Measurements from ENCODE around the gene HPS4. TPM values are rescaled to one million over a fixed set of nuclear protein-coding genes. Genes with fewer than 3 reads are reported as not detected.

The HPS4 gene
- total RNA-seq, 2 experiments from 2014 or later, result 51.8 to 53.5 TPM

DNA sequence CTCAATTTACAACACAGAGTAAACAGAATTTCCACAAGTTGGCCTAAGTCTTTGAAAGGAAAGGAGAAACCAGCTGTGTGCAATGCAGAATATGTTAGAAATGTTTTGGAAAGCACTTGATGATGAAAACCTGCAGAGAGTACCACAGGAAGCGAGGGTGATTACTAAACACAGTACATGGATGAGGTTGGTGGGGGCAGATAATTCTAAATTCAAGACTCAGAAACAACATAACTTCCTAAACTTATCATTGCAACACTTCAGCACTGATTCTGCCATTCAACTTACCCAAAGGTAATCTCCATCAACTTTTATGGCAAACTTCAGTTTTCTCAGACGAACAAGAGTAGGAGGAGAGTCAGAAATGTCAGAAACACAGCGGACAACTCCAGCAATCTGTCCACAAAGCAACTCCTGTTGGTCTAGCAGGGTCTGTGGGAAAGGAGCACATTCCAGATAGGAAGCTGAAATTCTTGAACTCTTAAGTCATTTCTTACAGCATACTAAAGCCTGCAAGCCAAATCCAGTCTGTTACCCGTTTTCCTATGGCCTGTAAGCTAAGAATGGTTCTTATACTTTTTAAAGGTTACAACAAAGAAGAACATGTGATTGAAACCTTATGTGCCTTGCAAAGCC lies 6.8 kb downstream of the HPS4 start:
- intact Hi-C loops (cut with micrococcal nuclease), result no loop called here
- H3K36me3 Mint-ChIP-seq (ENCODE audit: low read depth), result peaks cover 66% of the 10 kb centered on the region
- no peaks in the 10 kb centered on the region for H3K9me3 Mint-ChIP-seq
- TF ChIP-seq, protein P1, sequence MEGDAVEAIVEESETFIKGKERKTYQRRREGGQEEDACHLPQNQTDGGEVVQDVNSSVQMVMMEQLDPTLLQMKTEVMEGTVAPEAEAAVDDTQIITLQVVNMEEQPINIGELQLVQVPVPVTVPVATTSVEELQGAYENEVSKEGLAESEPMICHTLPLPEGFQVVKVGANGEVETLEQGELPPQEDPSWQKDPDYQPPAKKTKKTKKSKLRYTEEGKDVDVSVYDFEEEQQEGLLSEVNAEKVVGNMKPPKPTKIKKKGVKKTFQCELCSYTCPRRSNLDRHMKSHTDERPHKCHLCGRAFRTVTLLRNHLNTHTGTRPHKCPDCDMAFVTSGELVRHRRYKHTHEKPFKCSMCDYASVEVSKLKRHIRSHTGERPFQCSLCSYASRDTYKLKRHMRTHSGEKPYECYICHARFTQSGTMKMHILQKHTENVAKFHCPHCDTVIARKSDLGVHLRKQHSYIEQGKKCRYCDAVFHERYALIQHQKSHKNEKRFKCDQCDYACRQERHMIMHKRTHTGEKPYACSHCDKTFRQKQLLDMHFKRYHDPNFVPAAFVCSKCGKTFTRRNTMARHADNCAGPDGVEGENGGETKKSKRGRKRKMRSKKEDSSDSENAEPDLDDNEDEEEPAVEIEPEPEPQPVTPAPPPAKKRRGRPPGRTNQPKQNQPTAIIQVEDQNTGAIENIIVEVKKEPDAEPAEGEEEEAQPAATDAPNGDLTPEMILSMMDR (IDR thresholded peaks at IDR 0.05), result no peak
- ChIA-PET POLR2A (no interaction called here), CTCF (interaction anchor here (7.7 kb wide), 1 partner anchor 15 kb away, joined by 48 read pairs; no protein-coding TSS in a partner anchor)
- H3K27me3 Mint-ChIP-seq, result no peaks in the 10 kb centered on the region
- ATAC-seq (no peak), DNase-seq (no peak)
- no peak overlapping the region for H3K27ac Mint-ChIP-seq
- H3K4me1 Mint-ChIP-seq (ENCODE audit: low read depth), result peaks cover 49% of the 10 kb centered on the region
- no peak overlapping the region for H3K4me3 Mint-ChIP-seq

DNA sequence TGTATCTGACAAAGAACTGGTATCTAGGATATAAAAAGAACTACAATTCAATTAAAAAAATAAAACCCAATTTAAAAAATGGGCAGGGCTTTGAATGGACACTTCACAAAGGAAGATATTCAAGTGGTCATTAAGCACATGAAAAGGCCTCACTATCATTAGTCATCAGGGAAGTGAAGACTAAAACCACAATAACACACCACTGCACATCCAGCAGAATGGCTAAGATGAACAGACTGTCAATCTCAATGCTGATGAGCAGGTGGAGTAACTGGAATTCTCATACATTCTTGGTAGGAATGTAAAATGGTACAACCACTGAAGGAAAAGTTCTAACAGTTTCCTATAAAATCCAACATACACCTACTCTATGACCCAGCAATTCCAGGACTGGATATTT lies 8.9 kb downstream of the HPS4 start:
- H3K9me3 Mint-ChIP-seq, result no peaks in the 10 kb centered on the region
- H3K36me3 Mint-ChIP-seq (ENCODE audit: low read depth), result peaks cover 52% of the 10 kb centered on the region
- ChIA-PET POLR2A (interaction anchor here (1.1 kb wide), 1 partner anchor 10 kb away, joined by 3 read pairs; no protein-coding TSS in a partner anchor), CTCF (interaction anchor here (1.2 kb wide), 1 partner anchor 14 kb away, joined by 4 read pairs; no protein-coding TSS in a partner anchor)
- H3K27ac Mint-ChIP-seq, result no peak overlapping the region
- H3K4me1 Mint-ChIP-seq (ENCODE audit: low read depth), result peaks cover 32% of the 10 kb centered on the region
- DNase-seq (no peak), ATAC-seq (no peak)
- TF ChIP-seq, protein P1 (IDR thresholded peaks at IDR 0.05), result no peak
- intact Hi-C loops (cut with micrococcal nuclease), result no loop called here
- no peak overlapping the region for H3K4me3 Mint-ChIP-seq
- H3K27me3 Mint-ChIP-seq, result no peaks in the 10 kb centered on the region

DNA sequence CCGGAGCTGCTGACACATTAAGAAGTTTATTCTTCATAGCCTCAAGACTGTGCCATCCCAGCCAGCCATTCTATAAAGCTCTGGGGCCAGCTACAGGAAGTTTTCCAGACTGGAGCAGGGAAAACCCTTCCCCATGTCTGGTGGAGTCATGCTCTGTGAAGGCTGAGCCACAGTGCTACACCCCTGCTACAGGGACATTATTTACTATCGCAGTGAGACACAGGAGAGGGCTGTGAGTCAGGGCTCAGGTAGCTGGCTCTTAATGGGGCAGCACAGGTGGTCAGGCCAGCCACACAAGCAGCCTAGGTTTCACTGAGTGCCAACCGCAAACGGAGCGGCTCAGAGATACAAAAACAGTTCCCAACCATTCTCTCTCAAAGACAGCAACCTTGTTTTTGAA lies 12.1 kb downstream of the HPS4 start:
- ATAC-seq (no peak), DNase-seq (no peak)
- H3K27me3 Mint-ChIP-seq, result no peaks in the 10 kb centered on the region
- no peak overlapping the region for H3K27ac Mint-ChIP-seq
- POLR2A ChIA-PET, result no interaction called here
- intact Hi-C loops (cut with micrococcal nuclease), result no loop called here
- no peaks in the 10 kb centered on the region for H3K9me3 Mint-ChIP-seq
- TF ChIP-seq, protein P1 (IDR thresholded peaks at IDR 0.05), result no peak
- H3K4me3 Mint-ChIP-seq, result no peak overlapping the region
- CTCF ChIA-PET, result no interaction called here
- peaks cover 5% of the 10 kb centered on the region for H3K4me1 Mint-ChIP-seq (ENCODE audit: low read depth)
- H3K36me3 Mint-ChIP-seq (ENCODE audit: low read depth), result peaks cover 38% of the 10 kb centered on the region

DNA sequence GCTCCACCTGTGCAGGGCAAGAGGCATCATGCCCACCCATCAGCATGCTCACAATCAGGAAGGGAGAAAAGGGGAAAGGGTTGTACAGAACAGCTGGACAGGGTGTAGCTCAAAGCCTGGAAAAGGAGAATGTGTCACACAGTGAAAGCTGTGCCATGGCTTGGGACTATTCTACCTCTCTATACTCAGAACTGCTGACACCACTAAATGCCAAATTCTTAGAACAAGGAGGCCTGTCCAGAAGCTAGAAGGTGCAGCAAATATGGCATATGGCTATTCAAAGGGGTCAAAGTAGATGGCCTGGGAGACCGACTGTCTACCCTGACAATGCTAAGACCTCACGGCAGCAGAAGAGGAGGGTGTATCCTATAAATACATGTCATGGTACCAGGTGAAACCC lies 12.8 kb downstream of the HPS4 start:
- ChIA-PET CTCF (interaction anchor here (0.9 kb wide), 1 partner anchor 9 kb away, joined by 4 read pairs; no protein-coding TSS in a partner anchor), POLR2A (no interaction called here)
- H3K27ac Mint-ChIP-seq, result no peak overlapping the region
- TF ChIP-seq, protein P1 (IDR thresholded peaks at IDR 0.05), result no peak
- intact Hi-C loops (cut with micrococcal nuclease), result no loop called here
- DNase-seq (no peak), ATAC-seq (no peak)
- H3K9me3 Mint-ChIP-seq, result no peaks in the 10 kb centered on the region
- peaks cover 36% of the 10 kb centered on the region for H3K36me3 Mint-ChIP-seq (ENCODE audit: low read depth)
- no peak overlapping the region for H3K4me3 Mint-ChIP-seq
- peaks cover 5% of the 10 kb centered on the region for H3K4me1 Mint-ChIP-seq (ENCODE audit: low read depth)
- no peaks in the 10 kb centered on the region for H3K27me3 Mint-ChIP-seq

DNA sequence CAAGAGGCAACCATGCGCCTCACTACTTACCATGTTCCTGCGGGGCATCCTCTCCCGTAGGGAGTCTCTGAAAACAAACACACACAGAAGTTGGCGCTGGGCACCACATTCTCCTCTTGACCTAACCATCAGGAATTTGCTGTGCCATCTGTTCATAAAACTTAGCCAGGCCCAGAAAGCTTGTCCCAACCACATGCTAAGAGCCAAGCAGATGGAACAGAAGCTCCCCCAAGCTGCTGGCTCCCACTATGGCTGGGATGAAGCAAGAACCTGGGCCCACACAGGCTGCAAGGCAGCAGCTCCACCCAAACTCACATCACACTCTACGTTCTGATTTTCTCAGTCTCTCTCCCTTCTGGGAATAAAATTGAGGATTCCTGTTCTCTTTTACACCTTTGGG lies 17.4 kb downstream of the HPS4 start:
- DNase-seq (no peak), ATAC-seq (no peak)
- H3K27me3 Mint-ChIP-seq, result no peaks in the 10 kb centered on the region
- TF ChIP-seq, protein P1 (IDR thresholded peaks at IDR 0.05), result no peak
- peaks cover 30% of the 10 kb centered on the region for H3K36me3 Mint-ChIP-seq (ENCODE audit: low read depth)
- H3K9me3 Mint-ChIP-seq, result no peaks in the 10 kb centered on the region
- intact Hi-C loops (cut with micrococcal nuclease), result no loop called here
- H3K27ac Mint-ChIP-seq, result no peak overlapping the region
- CTCF ChIA-PET, result no interaction called here
- POLR2A ChIA-PET, result interaction anchor here (1.0 to 1.3 kb wide), 2 partner anchors 17 to 271 kb away, joined by 3 to 5 read pairs; partner anchors contain the start of genes HPS4 and SRRD
- H3K4me1 Mint-ChIP-seq (ENCODE audit: low read depth), result no peaks in the 10 kb centered on the region
- no peak overlapping the region for H3K4me3 Mint-ChIP-seq
